Measurements from ENCODE around the gene TXNRD2. TPM values are rescaled to one million over a fixed set of nuclear protein-coding genes. Genes with fewer than 3 reads are reported as not detected.

TXNRD2 gene
- total RNA-seq, 1 experiment from 2014 or later: 22.4 TPM

DNA sequence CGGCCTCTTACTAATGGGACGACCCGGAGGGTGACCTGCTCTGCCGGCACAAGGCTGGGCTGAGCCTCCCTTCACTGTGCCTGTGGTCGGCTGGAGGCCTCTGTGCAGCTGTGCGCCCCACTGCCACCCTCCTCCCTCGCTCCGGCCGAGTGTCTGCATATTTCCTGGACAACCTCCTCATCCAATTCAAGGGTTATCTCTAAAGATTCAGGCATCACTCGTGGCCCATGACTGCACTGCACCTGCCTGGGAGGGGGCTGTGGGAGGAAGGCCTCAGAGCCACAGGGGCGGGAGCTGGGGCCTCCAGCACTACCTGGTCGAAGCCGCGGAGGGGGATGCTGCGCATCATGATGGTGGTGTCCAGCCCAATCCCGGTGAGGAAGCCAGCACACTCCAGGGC lies 43.9 kb downstream of the TXNRD2 start:
- H3K36me3 ChIP-seq (ENCODE audit: low read depth): no peaks in the 10 kb centered on the region
- no peak overlapping the region for H3K4me3 ChIP-seq
- no peaks in the 10 kb centered on the region for H3K9me2 ChIP-seq (ENCODE audit: insufficient read depth)
- TF ChIP-seq EZH2 (IDR thresholded peaks at IDR 0.05; ENCODE audit: low read depth) (no peak), CTCF (conservative IDR thresholded peaks at IDR 0.05) (no peak)
- H3K79me2 ChIP-seq (ENCODE audit: low read depth): no peaks in the 10 kb centered on the region
- no peaks in the 10 kb centered on the region for H3K27me3 ChIP-seq (ENCODE audit: insufficient read depth, low read depth)
- CTCF ChIA-PET: no interaction called here
- DNase-seq: no peak
- intact Hi-C loops (cut with micrococcal nuclease; ENCODE audit: unreplicated experiment): no loop called here
- H3F3A ChIP-seq (ENCODE audit: insufficient read depth, low read depth): no peaks in the 10 kb centered on the region
- H3K9me3 ChIP-seq (ENCODE audit: insufficient read depth, low read depth): no peaks in the 10 kb centered on the region
- H4K20me1 ChIP-seq (ENCODE audit: insufficient read depth): no peaks in the 10 kb centered on the region
- no TSS peak for BruUV-seq (replicated peaks)
- no peak overlapping the region for H2AFZ ChIP-seq
- H3K4me1 ChIP-seq (replicated peaks; ENCODE audit: insufficient read depth): no peaks in the 10 kb centered on the region
- H3K4me2 ChIP-seq: no peak overlapping the region
- H3K27ac ChIP-seq: no peak overlapping the region
- POLR2A ChIA-PET (ENCODE audit: unreplicated experiment): no interaction called here

DNA sequence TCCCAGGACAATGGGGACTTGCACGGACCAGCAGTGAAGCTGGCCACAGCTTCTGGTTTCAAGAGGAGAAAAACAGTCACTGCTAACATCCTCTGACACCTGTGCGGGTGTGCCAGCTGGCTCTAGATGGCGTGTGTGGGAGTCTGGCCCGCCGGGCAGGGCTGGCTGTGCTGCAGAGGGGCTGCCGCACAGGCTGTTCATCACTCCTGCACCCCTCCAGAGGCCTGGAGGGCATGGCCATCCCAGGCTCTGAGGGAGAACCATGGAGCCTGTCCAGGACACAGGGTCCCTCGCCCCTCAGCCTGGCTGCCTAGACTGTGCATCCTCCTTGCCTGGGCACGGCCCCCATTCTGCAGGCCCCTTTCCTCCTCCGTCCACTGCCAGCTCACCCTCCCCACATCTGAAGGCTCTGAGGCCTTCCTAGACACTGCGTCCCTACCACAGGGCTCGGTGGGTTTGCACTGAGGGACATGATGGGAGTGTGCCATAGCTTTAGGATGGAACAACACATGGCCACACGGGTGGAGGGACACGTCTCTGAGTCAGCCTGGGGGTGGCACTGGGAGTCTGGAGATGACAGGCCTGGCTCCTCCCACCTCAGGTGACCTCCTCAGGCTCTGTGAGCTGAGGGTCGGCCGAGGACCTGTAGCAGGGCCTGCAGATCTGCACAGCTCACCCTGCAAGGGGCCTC lies 44.8 kb downstream of the TXNRD2 start:
- Histone ChIP-seq H3F3A (ENCODE audit: insufficient read depth, low read depth) (no peaks in the 10 kb centered on the region), H3K4me1 (replicated peaks; ENCODE audit: insufficient read depth) (no peaks in the 10 kb centered on the region), H3K79me2 (ENCODE audit: low read depth) (no peaks in the 10 kb centered on the region), H2AFZ (no peak overlapping the region), H3K36me3 (ENCODE audit: low read depth) (no peaks in the 10 kb centered on the region), H3K9me3 (ENCODE audit: insufficient read depth, low read depth) (no peaks in the 10 kb centered on the region), H3K27ac (no peak overlapping the region), H3K4me3 (no peak overlapping the region), H3K4me2 (no peak overlapping the region), H3K27me3 (ENCODE audit: insufficient read depth, low read depth) (no peaks in the 10 kb centered on the region), H3K9me2 (ENCODE audit: insufficient read depth) (no peaks in the 10 kb centered on the region), H4K20me1 (ENCODE audit: insufficient read depth) (no peaks in the 10 kb centered on the region)
- BruUV-seq (replicated peaks): no TSS peak
- TF ChIP-seq EZH2 (IDR thresholded peaks at IDR 0.05; ENCODE audit: low read depth): no peak
- TF ChIP-seq CTCF (conservative IDR thresholded peaks at IDR 0.05): no peak
- ChIA-PET CTCF (no interaction called here), POLR2A (ENCODE audit: unreplicated experiment) (no interaction called here)
- no peak for DNase-seq
- intact Hi-C loops (cut with micrococcal nuclease; ENCODE audit: unreplicated experiment): no loop called here

DNA sequence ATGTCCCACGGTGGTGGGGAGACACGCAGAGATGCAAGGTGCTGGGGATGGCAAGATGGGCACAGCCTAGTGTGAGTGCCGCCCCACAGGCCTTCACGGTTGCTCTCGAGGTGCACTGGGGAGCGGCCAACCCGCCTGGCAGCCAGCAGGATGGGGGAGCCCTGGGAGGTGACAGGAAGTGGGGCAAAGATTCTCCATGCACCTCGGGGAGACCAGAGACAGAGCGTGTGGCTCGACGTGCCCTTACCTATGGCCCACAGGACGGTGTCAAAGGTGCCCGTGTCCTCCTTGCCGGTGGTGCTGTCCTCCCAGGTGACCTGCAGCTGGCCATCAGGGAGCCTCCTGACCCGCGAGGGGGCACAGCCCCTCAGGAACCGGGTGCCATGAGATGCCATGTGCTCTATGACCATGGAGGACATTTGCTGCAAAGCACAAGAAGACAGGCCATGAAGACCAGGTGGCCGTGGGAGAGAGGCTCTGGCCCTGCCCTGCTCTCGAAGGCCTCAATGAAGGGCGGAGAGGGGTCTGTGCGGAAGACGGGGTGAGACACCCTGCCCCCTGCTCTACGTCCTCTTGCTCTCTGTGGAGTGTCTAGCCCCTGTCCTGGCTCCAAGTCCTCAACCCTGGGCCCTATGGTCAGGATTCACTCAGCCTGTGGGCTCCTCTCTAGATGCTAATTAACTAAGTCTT lies 46.3 kb downstream of the TXNRD2 start:
- CTCF ChIA-PET: no interaction called here
- TF ChIP-seq CTCF (conservative IDR thresholded peaks at IDR 0.05) (no peak), EZH2 (IDR thresholded peaks at IDR 0.05; ENCODE audit: low read depth) (no peak)

More for the DNA sequence above, 46.3 kb downstream of the TXNRD2 start:
- BruUV-seq (replicated peaks): no TSS peak
- Histone ChIP-seq H3K4me1 (replicated peaks; ENCODE audit: insufficient read depth) (no peaks in the 10 kb centered on the region), H3K9me2 (ENCODE audit: insufficient read depth) (no peaks in the 10 kb centered on the region), H3K36me3 (ENCODE audit: low read depth) (no peaks in the 10 kb centered on the region), H3K4me2 (no peak overlapping the region), H4K20me1 (ENCODE audit: insufficient read depth) (no peaks in the 10 kb centered on the region), H3F3A (ENCODE audit: insufficient read depth, low read depth) (no peaks in the 10 kb centered on the region), H3K4me3 (no peak overlapping the region), H2AFZ (no peak overlapping the region), H3K79me2 (ENCODE audit: low read depth) (no peaks in the 10 kb centered on the region), H3K27ac (no peak overlapping the region), H3K27me3 (ENCODE audit: insufficient read depth, low read depth) (no peaks in the 10 kb centered on the region), H3K9me3 (ENCODE audit: insufficient read depth, low read depth) (no peaks in the 10 kb centered on the region)
- DNase-seq: no peak
- POLR2A ChIA-PET (ENCODE audit: unreplicated experiment): no interaction called here
- intact Hi-C loops (cut with micrococcal nuclease; ENCODE audit: unreplicated experiment): no loop called here

All from PC-9 (cell line).